ENCODE measurements around the gene STX8. TPM values are rescaled to one million over a fixed set of nuclear protein-coding genes. Genes with fewer than 3 reads are reported as not detected.
A peak's percentile ranks its signal among the peaks of the same experiment; 100 is the strongest.

The STX8 gene
- total and polyA plus RNA-seq, 12 donors, result 53.3 to 80.1 (median 63.9) TPM

DNA sequence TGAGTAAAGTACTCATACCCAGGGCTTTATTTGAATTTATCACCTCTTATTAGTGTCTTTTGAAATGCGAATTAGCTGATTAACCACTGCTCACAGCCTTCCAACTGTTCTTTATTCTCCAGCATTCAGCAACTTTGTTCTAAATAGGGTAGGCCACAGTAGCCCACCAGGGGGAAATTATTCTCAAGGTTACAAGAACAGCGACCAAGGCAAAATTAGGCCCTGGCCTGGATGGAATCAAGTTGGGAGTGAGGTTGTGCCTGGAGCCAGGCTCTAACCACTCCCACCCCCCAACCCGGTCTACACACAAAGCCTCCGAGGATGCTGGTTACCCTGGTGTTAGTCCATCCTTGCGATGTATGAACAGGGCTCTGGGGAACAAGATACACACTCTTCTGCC, 245.5 kb downstream of the STX8 start:
- intact Hi-C loops (cut with DNase I), result no loop called here
- WGBS, 2 donors, result 86 to 87% methylated on average over 5 of the region's 5 CpGs
- Histone ChIP-seq H3K4me3 (no peak overlapping the region), H3K9me3 (peaks cover 0 to 11% (median 7%) of the 10 kb centered on the region in 11 donors), H3K36me3 (no peaks in the 10 kb centered on the region), H3K4me1 (no peaks in the 10 kb centered on the region), H3K27me3 (no peaks in the 10 kb centered on the region), H3K27ac (no peak overlapping the region)
- ATAC-seq (no peak), DNase-seq (no peak)
- TF ChIP-seq, protein P1, sequence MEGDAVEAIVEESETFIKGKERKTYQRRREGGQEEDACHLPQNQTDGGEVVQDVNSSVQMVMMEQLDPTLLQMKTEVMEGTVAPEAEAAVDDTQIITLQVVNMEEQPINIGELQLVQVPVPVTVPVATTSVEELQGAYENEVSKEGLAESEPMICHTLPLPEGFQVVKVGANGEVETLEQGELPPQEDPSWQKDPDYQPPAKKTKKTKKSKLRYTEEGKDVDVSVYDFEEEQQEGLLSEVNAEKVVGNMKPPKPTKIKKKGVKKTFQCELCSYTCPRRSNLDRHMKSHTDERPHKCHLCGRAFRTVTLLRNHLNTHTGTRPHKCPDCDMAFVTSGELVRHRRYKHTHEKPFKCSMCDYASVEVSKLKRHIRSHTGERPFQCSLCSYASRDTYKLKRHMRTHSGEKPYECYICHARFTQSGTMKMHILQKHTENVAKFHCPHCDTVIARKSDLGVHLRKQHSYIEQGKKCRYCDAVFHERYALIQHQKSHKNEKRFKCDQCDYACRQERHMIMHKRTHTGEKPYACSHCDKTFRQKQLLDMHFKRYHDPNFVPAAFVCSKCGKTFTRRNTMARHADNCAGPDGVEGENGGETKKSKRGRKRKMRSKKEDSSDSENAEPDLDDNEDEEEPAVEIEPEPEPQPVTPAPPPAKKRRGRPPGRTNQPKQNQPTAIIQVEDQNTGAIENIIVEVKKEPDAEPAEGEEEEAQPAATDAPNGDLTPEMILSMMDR (IDR thresholded peaks at IDR 0.05), result no peak

GRCh38 chr17:9329251-9329921, 246.2 kb downstream of the STX8 start:
- intact Hi-C loops (cut with DNase I), result no loop called here
- no peaks in the 10 kb centered on the region for H3K27me3 ChIP-seq
- peaks cover 0 to 3% (median 0%) of the 10 kb centered on the region in 11 donors for H3K9me3 ChIP-seq
- H3K4me1 ChIP-seq, result no peaks in the 10 kb centered on the region
- 77 to 78% methylated on average over 9 of the region's 9 CpGs for WGBS, 2 donors
- no peak overlapping the region for H3K4me3 ChIP-seq
- ATAC-seq, result peak in 4 of 8 donors; percentile 64 to 79 (median 74)
- H3K27ac ChIP-seq, result no peak overlapping the region
- peak in 1 of 2 donors; percentile 17 for DNase-seq
- TF ChIP-seq, protein P1 (IDR thresholded peaks at IDR 0.05), result no peak
- H3K36me3 ChIP-seq, result no peaks in the 10 kb centered on the region

DNA sequence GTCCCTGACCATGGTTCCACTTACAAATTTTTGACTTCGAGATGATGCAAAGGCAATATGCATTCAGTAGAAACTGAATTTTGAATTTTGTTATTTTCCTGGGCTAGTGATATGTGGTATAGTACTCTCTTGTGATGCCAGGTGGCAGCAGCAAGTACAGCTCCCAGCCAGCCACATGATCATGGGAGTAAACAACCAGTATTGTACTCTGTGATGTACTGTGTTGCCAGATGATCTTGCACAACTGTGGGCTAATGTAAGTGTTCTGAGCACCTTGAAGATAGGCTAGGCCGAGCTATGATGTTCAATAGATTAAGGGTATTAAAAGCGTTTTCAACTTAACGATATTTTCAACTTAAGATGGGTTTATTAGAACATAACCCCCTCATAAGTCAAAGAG, 250.8 kb downstream of the STX8 start:
- TF ChIP-seq, protein P1 (IDR thresholded peaks at IDR 0.05), result no peak
- ATAC-seq, result no peak
- Histone ChIP-seq H3K27ac (no peak overlapping the region), H3K9me3 (no peaks in the 10 kb centered on the region), H3K36me3 (no peaks in the 10 kb centered on the region), H3K27me3 (no peaks in the 10 kb centered on the region), H3K4me1 (no peaks in the 10 kb centered on the region), H3K4me3 (no peak overlapping the region)
- WGBS, 2 donors, result 97 to 98% methylated on average over 4 of the region's 4 CpGs
- no peak for DNase-seq
- intact Hi-C loops (cut with DNase I), result no loop called here

DNA sequence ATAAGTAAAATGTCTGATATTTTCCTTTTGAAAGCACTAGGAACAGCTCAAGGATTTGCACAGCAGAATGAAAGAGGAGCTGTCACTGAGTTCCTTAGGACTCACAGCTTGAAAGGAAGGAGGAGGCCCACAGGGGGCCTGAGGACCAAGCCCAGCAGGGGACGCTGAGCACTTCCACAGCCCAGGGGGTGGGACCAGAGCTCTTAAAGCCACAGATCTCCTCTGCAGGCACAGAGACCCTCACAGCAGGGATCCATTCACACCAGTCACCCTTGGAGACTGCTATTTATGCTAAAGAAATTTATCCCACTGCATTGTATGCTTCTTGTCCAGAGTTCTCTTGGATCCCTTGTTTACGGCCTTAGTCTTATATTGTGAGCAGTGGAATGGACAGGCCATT, 253.3 kb downstream of the STX8 start:
- WGBS, 2 donors, result 75 to 82% methylated on average over 2 of the region's 2 CpGs
- DNase-seq (no peak), ATAC-seq (no peak)
- Histone ChIP-seq H3K36me3 (peaks cover 0 to 3% (median 0%) of the 10 kb centered on the region in 9 donors), H3K27ac (no peak overlapping the region), H3K9me3 (peaks cover 0 to 18% (median 9%) of the 10 kb centered on the region in 11 donors), H3K4me1 (no peaks in the 10 kb centered on the region), H3K4me3 (no peak overlapping the region), H3K27me3 (no peaks in the 10 kb centered on the region)
- intact Hi-C loops (cut with DNase I), result no loop called here
- TF ChIP-seq, protein P1 (IDR thresholded peaks at IDR 0.05), result no peak
